ENCODE data around the gene COX14.

Gene COX14

DNA sequence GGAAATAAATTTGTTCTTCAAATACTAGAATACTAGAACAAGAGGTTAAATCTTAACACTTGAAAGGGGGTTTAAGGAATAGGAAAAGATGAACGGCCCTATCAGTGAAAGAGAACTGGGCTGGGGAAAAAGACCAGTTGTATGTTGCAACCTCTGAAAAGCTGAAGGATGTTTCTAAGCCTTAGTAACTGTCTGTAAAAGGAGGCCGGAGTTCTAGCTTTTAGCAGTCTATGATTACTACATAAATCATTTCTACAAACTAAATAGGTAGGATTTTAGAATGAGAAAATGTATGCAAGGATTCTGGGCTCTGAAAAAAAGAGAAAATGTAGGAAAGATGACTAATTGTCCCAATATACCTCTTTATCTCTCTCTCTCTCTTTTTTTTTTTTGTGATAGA is 50.2 kb downstream of the COX14 start:
- FAIRE-seq = no peak

DNA sequence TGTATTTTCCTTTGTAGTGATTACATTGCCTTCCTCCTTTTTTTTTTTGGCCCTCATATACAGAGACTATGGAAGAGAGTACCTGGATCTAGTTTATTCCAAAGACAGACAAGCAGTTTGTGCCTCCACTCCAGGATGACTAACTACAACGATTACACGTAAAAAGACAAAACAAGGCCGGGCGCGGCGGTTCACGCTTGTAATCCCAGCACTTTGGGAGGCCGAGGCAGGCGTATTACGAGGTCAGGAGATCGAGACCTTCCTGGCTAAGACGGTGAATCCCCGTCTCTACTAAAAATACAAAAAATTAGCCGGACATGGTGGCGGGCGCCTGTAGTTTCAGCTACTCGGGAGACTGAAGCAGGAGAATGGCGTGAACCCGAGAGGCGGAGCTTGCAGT is 52.9 kb downstream of the COX14 start:
- FAIRE-seq = no peak

DNA sequence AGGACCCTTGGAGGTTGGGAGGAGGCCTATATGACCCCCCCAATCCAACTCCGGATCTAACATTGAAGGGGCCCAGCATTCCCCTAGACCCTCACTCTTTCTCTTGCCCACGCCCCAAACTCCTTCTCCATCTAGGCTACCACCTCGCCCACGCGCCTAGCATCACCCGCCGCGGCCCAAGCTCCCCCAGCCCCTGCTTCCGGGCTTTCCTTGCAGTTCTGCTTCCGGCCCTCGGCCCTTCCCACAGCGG is 54.7 kb downstream of the COX14 start:
- no peak for FAIRE-seq

DNA sequence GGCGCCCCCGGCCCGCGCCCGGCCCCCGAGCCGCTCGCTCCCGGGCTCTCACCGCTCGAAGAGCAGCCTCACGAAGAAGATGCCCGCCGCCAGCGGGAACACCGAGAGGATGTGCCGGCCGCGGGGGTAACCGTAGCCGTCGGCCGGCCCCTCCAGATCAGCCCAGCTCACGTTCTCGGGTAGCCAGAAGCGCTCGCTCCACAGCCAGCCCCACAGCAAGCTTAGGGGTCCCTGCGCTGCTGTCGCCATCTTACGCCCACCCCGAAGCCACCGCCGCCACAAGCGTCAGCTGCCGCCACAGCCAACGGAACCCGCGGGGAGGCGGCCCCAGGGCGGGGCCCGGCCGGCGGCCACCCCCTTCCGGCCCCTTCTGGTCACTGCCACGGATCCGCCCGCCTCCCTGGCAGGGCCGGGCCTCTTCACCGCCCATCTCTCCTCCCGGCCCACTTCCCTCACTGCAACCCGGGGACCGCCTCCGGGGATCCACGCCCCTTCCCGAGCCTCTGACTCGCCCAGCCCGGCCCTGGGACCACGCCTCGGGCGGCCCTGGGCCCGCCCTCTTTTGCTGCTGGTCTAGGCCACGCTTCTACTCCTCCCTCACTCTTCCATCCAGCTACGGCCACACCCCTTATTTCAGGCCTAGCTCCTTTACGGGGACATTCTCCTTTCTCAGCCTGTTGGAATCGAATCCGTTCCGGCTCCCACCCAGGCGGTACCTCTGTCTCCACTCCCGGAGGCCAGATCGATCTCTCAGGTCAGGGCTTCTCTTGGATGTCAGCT is 55.2 kb downstream of the COX14 start, which contains the start of gene CERS5:
TSS of gene CERS5 (minus strand) at position 321 of the 780 bp plus-strand sequence. CDS start at position 249, 72 bp downstream.
- peak; percentile 85 for FAIRE-seq
